Fibroblast of mammary gland (primary cell): ENCODE results near the gene PLA2G6.

Experiments
- DNase-seq: peaks from one replicate; pipeline ENCODE4 v3.0.0-alpha.2; 2010; ENCODE audit warnings: low read depth
- H3K4me3 ChIP-seq: 2 replicates; pipeline ENCODE4 v1.5.1; 2011; ENCODE audit warnings: low read depth, mild to moderate bottlenecking, low read length, moderate library complexity; ENCODE audit not compliant: control insufficient read depth
- CTCF ChIP-seq: conservative IDR thresholded peaks from 2 replicates; pipeline ENCODE4 v1.5.1; 2011; ENCODE audit warnings: low read depth, low read length, inconsistent platforms; ENCODE audit not compliant: control insufficient read depth, insufficient read depth

Gene PLA2G6

GRCh38 chr22:38203855-38204514 is 22.4 kb upstream of the PLA2G6 start:
- peak overlapping the region; percentile 78 for H3K4me3 ChIP-seq
- no peak for TF ChIP-seq CTCF
- peak; percentile 91 for DNase-seq

DNA sequence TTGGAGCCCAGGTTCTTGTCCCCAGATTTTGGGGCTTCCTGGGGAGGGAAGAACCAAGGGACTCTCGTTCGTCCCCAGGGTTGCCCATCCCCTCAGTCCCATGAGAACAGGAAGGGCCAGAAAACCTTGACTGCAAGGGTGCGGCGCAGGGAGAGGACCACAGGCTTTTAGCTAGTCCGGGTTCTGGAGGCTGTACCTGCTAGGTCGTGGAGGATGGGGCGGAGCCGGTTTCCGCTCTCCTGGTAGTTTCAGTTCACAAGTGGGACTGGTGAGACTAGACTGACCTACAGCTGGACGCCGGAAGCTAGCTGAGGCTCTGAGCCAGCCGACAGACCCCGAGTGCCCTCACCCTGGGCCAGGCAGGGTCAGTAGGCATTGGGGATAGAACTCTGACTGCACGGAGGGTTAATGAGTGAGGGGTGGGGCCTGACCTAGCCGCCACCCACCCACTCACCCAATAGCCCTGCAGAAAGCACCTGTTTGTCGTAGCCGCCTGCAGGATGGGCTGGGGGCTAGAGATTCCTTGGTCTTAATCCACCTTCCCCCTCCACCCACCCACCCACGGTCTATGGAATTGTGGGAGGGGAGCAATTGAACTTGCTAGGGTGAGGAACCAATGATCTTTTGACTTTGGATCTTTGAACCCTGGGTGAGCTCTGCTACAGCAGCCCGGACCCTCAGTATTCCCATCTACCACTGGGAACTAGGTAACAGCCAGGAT is 21.6 kb upstream of the PLA2G6 start:
- no peak for TF ChIP-seq CTCF
- DNase-seq: no peak
- H3K4me3 ChIP-seq: peak overlapping the region; percentile 78

DNA sequence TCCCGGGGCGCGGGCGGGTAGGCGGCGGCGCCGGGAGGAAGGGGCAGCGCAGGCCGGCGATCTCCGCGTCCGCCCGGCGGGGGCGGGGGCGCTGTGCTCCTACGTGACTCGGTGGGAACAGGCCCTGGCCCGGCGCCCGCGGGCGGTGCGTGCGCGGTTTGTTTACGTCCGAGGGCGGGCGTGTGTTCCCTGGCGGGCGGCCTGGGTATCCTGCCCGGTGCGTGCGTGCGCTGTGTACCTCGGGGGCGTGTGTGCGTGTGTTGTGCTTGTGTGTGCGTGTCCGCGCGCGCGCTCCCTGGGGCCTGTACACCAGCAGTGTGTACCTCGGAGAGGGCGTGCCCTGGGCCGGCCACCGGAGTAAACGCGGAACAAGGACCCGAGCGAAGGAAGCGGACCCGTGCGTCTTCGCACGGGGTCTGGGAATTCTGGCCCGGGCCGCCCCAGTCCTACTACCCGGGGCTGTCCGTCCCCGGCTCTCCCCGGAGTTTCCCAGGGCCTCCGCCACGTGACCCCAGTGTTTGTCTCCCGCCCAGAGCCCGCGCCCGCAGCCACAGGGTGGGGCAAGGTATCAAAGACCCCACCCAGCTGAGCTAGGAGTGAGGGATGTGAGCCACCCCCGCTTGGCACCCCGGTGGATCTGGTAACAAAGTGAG is 20.9 kb upstream of the PLA2G6 start:
- H3K4me3 ChIP-seq: peak overlapping the region; percentile 78
- peak; percentile 92 for DNase-seq
- no peak for TF ChIP-seq CTCF

- peak within 1 kb of the TSS; percentile 78 for H3K4me3 ChIP-seq
- TF ChIP-seq CTCF: no peak
These were observed 20.2 kb upstream of the PLA2G6 start, which contains the start of gene MAFF for GRCh38 chr22:38201711-38202436. TSS of gene MAFF (plus strand) at chr22:38201994. CDS start at chr22:38213854, 11,860 bp downstream.

GRCh38 chr22:38201371-38201710 is 19.7 kb upstream of the PLA2G6 start:
- TF ChIP-seq CTCF: no peak
- H3K4me3 ChIP-seq: peak overlapping the region; percentile 52

More at GRCh38 chr22:38201711-38202436, 20.2 kb upstream of the PLA2G6 start, which contains the start of gene MAFF:
- DNase-seq: peak; percentile 96

GRCh38 chr22:38199826-38200559 is 18.4 kb upstream of the PLA2G6 start:
- TF ChIP-seq CTCF: no peak
- no peak overlapping the region for H3K4me3 ChIP-seq
- DNase-seq: no peak

More at GRCh38 chr22:38201371-38201710, 19.7 kb upstream of the PLA2G6 start:
- no peak for DNase-seq
